ENCODE results near the gene ANAPC2. TPM values are rescaled to one million over a fixed set of nuclear protein-coding genes. Genes with fewer than 3 reads are reported as not detected.
A peak's percentile ranks its signal among the peaks of the same experiment; 100 is the strongest.

Gene ANAPC2
- total and polyA plus RNA-seq, 4 donors, result 18.4 to 69.8 (median 44.2) TPM

- Histone ChIP-seq H3K9me3 (ENCODE audit: control insufficient read depth, insufficient read depth, low read length) (no peaks in the 10 kb centered on the region), H3K4me1 (ENCODE audit: control insufficient read depth, insufficient read depth, low read length) (peaks cover 25% of the 10 kb centered on the region), H3K36me3 (ENCODE audit: control insufficient read depth, insufficient read depth, low read length) (peaks cover 31% of the 10 kb centered on the region), H3K27ac (ENCODE audit: low read depth, low read length) (no peak overlapping the region), H3K27me3 (ENCODE audit: control insufficient read depth, insufficient read depth, low read length) (peaks cover 39% of the 10 kb centered on the region), H3K4me3 (ENCODE audit: low read depth, low read length) (no peak overlapping the region)
- under 1% methylated on average over 124 of the region's 124 CpGs for WGBS (ENCODE audit: insufficient coverage)
- DNase-seq (ENCODE audit: low read depth in 4 of 6, low spot score in 6 of 6), result peak in 4 of 6 donors; percentile 48 to 93 (median 72)
These were observed 19.2 kb downstream of the ANAPC2 start for GRCh38 chr9:137168904-137169856.

GRCh38 chr9:137168573-137168903, 19.8 kb downstream of the ANAPC2 start:
- Histone ChIP-seq H3K27me3 (ENCODE audit: control insufficient read depth, insufficient read depth, low read length) (peaks cover 45% of the 10 kb centered on the region), H3K27ac (ENCODE audit: low read depth, low read length) (no peak overlapping the region), H3K36me3 (ENCODE audit: control insufficient read depth, insufficient read depth, low read length) (peaks cover 35% of the 10 kb centered on the region), H3K4me3 (ENCODE audit: low read depth, low read length) (no peak overlapping the region), H3K4me1 (ENCODE audit: control insufficient read depth, insufficient read depth, low read length) (peaks cover 25% of the 10 kb centered on the region), H3K9me3 (ENCODE audit: control insufficient read depth, insufficient read depth, low read length) (no peaks in the 10 kb centered on the region)
- WGBS (ENCODE audit: insufficient coverage), result under 1% methylated on average over 36 of the region's 36 CpGs
- peak in 3 of 6 donors; percentile 19 to 86 (median 58) for DNase-seq (ENCODE audit: low read depth in 4 of 6, low spot score in 6 of 6)

GRCh38 chr9:137167747-137168572, 20.4 kb downstream of the ANAPC2 start:
- Histone ChIP-seq H3K27ac (ENCODE audit: low read depth, low read length) (no peak overlapping the region), H3K36me3 (ENCODE audit: control insufficient read depth, insufficient read depth, low read length) (peaks cover 41% of the 10 kb centered on the region), H3K9me3 (ENCODE audit: control insufficient read depth, insufficient read depth, low read length) (no peaks in the 10 kb centered on the region), H3K4me1 (ENCODE audit: control insufficient read depth, insufficient read depth, low read length) (peaks cover 25% of the 10 kb centered on the region), H3K4me3 (ENCODE audit: low read depth, low read length) (no peak overlapping the region), H3K27me3 (ENCODE audit: control insufficient read depth, insufficient read depth, low read length) (peaks cover 51% of the 10 kb centered on the region)
- peak in 3 of 6 donors; percentile 6 to 77 (median 35) for DNase-seq (ENCODE audit: low read depth in 4 of 6, low spot score in 6 of 6)
- WGBS (ENCODE audit: insufficient coverage), result 7% methylated on average over 55 of the region's 57 CpGs

GRCh38 chr9:137167277-137167746, 21.0 kb downstream of the ANAPC2 start:
- Histone ChIP-seq H3K27me3 (ENCODE audit: control insufficient read depth, insufficient read depth, low read length) (peaks cover 57% of the 10 kb centered on the region), H3K27ac (ENCODE audit: low read depth, low read length) (no peak overlapping the region), H3K36me3 (ENCODE audit: control insufficient read depth, insufficient read depth, low read length) (peaks cover 42% of the 10 kb centered on the region), H3K4me1 (ENCODE audit: control insufficient read depth, insufficient read depth, low read length) (peaks cover 30% of the 10 kb centered on the region), H3K4me3 (ENCODE audit: low read depth, low read length) (no peak overlapping the region), H3K9me3 (ENCODE audit: control insufficient read depth, insufficient read depth, low read length) (no peaks in the 10 kb centered on the region)
- DNase-seq (ENCODE audit: low read depth in 4 of 6, low spot score in 6 of 6), result peak in 1 of 6 donors; percentile 51
- 23% methylated on average over 27 of the region's 44 CpGs for WGBS (ENCODE audit: insufficient coverage)

GRCh38 chr9:137166380-137167229, 21.8 kb downstream of the ANAPC2 start:
- no peak overlapping the region for H3K4me3 ChIP-seq (ENCODE audit: low read depth, low read length)
- peak in 1 of 6 donors; percentile 31 for DNase-seq (ENCODE audit: low read depth in 4 of 6, low spot score in 6 of 6)
- peaks cover 62% of the 10 kb centered on the region for H3K27me3 ChIP-seq (ENCODE audit: control insufficient read depth, insufficient read depth, low read length)
- 57% methylated on average over 22 of the region's 22 CpGs for WGBS (ENCODE audit: insufficient coverage)
- H3K27ac ChIP-seq (ENCODE audit: low read depth, low read length), result no peak overlapping the region
- peaks cover 30% of the 10 kb centered on the region for H3K4me1 ChIP-seq (ENCODE audit: control insufficient read depth, insufficient read depth, low read length)
- peaks cover 48% of the 10 kb centered on the region for H3K36me3 ChIP-seq (ENCODE audit: control insufficient read depth, insufficient read depth, low read length)
- H3K9me3 ChIP-seq (ENCODE audit: control insufficient read depth, insufficient read depth, low read length), result no peaks in the 10 kb centered on the region

- DNase-seq (ENCODE audit: low read depth in 4 of 6, low spot score in 6 of 6), result no peak
- Histone ChIP-seq H3K36me3 (ENCODE audit: control insufficient read depth, insufficient read depth, low read length) (peaks cover 53% of the 10 kb centered on the region), H3K4me3 (ENCODE audit: low read depth, low read length) (no peak overlapping the region), H3K4me1 (ENCODE audit: control insufficient read depth, insufficient read depth, low read length) (peaks cover 26% of the 10 kb centered on the region), H3K27me3 (ENCODE audit: control insufficient read depth, insufficient read depth, low read length) (peaks cover 65% of the 10 kb centered on the region), H3K9me3 (ENCODE audit: control insufficient read depth, insufficient read depth, low read length) (no peaks in the 10 kb centered on the region), H3K27ac (ENCODE audit: low read depth, low read length) (no peak overlapping the region)
- WGBS (ENCODE audit: insufficient coverage), result 81% methylated on average over 32 of the region's 32 CpGs
These were observed 23.0 kb downstream of the ANAPC2 start for GRCh38 chr9:137165250-137165836.

- Histone ChIP-seq H3K27me3 (ENCODE audit: control insufficient read depth, insufficient read depth, low read length) (peaks cover 68% of the 10 kb centered on the region), H3K27ac (ENCODE audit: low read depth, low read length) (no peak overlapping the region), H3K36me3 (ENCODE audit: control insufficient read depth, insufficient read depth, low read length) (peaks cover 60% of the 10 kb centered on the region), H3K4me3 (ENCODE audit: low read depth, low read length) (no peak overlapping the region), H3K4me1 (ENCODE audit: control insufficient read depth, insufficient read depth, low read length) (peaks cover 20% of the 10 kb centered on the region), H3K9me3 (ENCODE audit: control insufficient read depth, insufficient read depth, low read length) (no peaks in the 10 kb centered on the region)
- WGBS (ENCODE audit: insufficient coverage), result 68% methylated on average over 22 of the region's 34 CpGs
- DNase-seq (ENCODE audit: low read depth in 4 of 6, low spot score in 6 of 6), result no peak
These were observed 23.8 kb downstream of the ANAPC2 start for GRCh38 chr9:137164370-137165249.

GRCh38 chr9:137163805-137164204, 24.6 kb downstream of the ANAPC2 start:
- no peak overlapping the region for H3K4me3 ChIP-seq (ENCODE audit: low read depth, low read length)
- WGBS (ENCODE audit: insufficient coverage), result 80% methylated on average over 22 of the region's 22 CpGs
- peaks cover 20% of the 10 kb centered on the region for H3K4me1 ChIP-seq (ENCODE audit: control insufficient read depth, insufficient read depth, low read length)
- DNase-seq (ENCODE audit: low read depth in 4 of 6, low spot score in 6 of 6), result no peak
- H3K36me3 ChIP-seq (ENCODE audit: control insufficient read depth, insufficient read depth, low read length), result peaks cover 68% of the 10 kb centered on the region
- H3K27me3 ChIP-seq (ENCODE audit: control insufficient read depth, insufficient read depth, low read length), result peaks cover 72% of the 10 kb centered on the region
- no peak overlapping the region for H3K27ac ChIP-seq (ENCODE audit: low read depth, low read length)
- H3K9me3 ChIP-seq (ENCODE audit: control insufficient read depth, insufficient read depth, low read length), result no peaks in the 10 kb centered on the region

All from spinal cord (tissue), 10 donors.